NCI-H82 treated with DMSO at 0.1 percent for 48 hours (cell line): ENCODE data around the gene OSBPL2.

Source experiments
- DNase-seq: peaks from one replicate; lab custom pipeline; 2025; ENCODE audit not compliant: unreplicated experiment; lab: John Stamatoyannopoulos, UW

The OSBPL2 gene

DNA sequence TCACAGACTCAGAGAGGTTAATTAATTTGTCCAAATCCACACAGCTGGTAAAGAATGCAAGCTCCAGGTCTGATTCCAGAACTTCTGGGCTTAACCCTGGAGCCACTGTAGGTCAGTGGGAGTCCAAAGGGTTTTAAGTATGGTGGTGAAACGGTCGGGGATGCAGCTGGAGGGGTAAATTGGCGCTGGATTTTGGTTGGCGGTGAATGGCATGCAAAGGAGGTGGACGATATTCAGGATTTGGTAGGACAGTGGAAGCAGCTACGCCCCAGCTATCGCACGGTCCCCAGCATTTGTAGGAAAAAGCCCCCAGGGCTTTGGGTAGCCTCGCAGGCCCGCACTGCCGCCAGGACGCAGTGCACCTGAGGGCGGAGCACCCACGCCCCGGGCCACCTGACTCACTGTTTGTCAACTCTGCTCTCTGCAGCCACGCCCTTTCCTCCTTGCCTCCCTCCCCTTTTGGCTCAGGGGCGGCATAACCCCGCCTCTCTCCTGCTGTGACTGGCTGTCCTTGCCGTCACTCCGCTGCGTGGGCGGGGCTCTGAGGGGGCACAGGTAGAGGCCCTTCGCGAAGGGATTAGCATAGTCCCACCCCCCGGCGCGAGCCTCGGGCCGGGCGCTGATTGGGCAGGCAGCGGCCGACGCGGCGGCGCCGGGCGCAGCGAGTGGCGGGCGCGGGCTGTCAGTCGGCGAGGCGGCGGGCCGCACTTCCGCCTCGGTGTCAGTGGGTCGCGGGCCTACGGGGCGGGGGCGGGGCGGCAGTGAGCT lies at the start of gene OSBPL2:
Gene OSBPL2, plus strand, starts transcription at position 721 of the 768 bp plus-strand sequence. CDS start 17,664 bp downstream, outside the sequence.
- DNase-seq: peak; percentile 93

DNA sequence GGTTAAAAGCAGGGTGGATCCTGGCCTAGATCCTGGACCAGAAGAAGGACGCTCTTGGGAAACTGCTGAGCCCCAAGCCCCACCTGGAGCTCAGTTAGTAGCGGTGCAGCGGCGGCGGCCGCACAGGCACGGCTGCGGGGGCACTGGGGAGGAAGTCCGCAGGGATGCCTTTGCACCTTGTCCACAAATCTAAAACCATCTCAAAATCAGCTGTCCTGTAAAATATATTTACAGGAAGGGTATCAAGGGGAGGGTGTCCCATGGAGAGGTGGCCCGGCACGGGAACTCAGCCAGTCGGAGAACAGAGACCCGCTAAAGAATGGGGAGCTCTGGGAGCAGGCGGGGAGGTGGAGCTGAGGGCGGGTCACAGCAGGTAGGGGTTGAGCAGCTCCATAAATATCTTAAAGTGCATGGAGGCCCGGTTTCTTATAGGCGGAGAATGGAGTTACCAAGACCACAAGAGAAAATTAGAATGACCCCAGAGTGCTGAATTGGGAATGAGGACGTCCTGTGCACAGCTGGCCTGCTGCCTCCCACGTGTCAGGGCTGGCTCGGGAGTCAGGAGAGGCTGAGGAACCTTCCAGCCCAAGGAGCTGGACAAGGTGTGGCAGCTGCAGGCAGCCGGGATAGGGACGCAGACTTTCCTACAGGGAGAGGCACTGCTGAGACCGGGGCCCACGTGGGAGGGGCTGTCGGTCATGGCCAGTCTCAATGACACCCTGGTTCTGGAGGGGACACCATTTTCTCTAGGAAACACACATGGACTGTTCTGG lies 47.5 kb upstream of the OSBPL2 start:
- no peak for DNase-seq

DNA sequence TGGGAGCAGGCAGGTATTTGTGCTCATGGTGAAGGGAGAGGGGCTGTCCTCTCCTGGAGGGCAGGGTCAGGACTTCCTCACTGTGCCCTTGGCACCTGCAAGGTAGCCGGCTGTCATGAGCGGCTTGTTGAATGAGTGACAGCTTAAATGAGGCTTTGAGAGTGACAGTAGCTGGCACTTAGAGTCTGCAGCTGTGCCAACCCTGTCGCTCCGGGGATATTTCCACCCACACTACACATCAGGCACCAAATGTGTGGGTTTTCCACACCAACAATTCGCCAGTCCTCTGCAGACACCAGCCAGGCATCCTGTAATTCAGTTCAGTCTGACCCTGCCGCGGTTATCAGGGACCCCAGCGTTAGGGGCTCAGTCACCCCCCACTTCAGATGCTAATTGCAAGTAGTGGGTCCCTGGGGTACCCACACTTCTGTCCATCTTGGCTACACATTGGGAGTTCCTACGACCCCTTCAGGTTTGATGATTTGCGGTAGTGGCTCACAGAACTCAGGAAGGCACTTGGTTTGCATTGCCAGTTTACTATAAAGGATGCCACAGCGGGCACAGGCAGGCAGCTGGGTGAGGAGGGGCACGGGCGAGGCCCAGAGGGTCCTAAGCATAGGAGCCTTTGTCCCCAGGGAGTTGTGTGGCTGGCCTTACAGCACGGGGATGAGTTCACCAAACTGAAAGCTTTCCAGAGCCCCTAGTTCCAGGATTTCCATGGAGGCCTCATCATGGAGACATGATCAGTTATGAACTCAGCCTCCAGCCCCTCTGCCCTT lies 46.4 kb upstream of the OSBPL2 start:
- no peak for DNase-seq

DNA sequence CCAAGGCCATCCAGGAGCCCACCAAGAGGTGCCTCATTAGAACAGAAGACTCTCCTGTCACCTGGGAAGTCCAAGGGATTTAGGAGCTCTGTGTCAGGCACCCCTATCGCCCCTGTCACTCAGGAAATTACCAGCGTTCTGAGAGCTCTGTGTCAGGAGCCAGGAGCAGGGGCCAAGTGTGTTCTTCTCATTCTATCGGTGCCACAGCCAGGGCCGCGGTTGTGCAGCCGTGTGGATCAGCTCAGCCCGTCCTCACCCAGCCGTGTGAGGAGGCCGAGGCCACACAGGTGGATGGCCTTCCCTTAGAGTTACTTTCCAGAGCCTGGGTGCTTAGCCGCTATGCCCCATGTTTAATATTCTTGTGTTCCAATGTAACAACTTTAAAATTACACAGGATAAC lies 45.7 kb upstream of the OSBPL2 start:
- no peak for DNase-seq

DNA sequence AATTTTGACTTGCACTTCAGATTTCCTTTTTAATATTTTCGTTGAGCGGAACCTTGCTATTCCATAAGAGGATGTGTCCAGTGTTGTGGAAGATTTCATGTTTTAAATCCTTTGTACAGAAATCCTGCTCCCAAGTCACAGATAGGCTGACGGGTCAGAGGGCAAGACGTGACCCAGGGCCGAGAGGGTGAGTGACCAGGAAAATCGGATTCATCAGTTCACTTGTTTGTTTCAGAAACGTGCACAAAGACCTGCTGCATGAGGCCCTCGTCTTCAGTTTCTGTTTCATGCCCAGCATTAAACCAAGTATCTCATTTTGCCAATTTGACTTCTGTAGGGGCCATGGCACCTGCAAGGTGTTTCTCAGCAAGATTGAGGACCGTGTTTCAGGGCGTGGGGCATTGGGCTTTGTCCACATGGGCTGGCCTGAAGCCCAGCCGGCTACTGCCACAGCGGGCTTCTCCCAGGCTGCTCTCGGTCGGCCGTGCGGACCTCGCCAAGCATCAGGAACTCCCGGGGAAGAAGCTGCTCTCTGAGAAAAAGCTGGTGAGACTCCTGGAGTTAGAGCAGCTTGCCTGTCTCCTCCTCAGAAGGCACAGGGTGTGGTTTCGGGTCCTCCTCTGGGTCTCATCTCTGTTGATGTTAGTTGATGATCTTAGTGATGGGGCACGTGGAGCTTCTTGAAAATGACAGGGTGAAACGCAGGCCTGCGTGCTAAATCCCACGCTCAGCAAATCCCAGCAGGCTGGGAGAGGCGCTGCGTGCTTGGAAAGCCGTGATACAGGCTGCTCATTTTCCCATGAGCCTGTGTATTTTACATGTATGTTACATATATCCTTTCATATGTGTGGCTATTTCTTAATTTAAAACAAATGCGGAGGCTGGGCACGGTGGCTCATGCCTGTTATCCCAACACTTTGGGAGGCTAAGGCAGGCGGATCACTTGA lies 45.0 kb upstream of the OSBPL2 start:
- no peak for DNase-seq

DNA sequence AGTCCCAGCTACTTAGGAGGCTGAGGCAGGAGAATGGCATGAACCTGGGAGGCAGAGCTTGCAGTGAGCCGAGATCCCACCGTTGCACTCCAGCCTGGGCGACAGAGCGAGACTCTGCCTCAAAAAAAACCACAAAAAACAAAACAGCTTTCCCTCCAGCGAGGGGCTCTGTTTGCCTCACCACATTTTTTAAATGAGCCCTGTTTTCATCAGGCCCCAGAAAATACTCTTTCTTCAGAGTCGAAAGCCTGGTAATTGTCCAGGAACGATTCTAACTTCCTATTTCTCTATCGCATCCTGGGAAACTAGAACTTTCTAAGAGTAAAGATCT lies 43.3 kb upstream of the OSBPL2 start:
- DNase-seq: no peak

DNA sequence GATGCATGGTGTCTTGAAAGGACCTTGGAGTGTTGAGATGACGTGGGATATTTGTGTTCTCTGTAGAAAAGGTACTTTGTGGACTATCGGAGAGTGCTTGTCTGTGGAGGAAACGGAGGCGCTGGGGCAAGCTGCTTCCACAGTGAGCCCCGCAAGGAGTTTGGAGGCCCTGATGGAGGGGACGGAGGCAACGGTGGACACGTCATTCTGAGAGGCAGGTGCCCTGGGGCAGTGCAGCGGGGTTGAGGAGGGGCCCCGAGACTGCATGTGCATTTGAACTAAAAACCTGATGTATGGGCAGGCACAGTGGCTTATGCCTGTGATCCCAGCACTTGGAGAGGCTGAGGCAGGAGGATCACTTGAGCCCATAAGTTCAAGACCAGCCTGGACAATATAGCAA lies 42.6 kb upstream of the OSBPL2 start:
- DNase-seq: no peak

DNA sequence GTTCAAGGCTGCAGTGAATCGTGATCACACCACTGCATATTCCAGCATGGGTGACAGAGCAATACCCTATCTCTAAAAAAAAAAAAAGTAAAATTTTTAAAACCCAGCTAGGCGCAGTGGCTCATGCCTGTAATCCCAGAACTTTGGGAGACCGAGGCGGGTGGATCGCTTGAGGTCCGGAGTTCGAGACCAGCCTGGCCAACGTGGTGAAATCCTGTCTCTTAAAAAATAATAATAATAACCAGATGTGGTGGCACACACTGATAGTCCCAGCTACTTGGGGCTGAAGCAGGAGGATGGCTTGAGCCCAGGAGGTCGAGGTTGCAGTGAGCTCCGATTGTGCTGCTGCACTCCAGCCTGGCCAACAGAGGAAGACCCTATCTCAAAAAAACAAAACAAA lies 42.0 kb upstream of the OSBPL2 start:
- DNase-seq: no peak

DNA sequence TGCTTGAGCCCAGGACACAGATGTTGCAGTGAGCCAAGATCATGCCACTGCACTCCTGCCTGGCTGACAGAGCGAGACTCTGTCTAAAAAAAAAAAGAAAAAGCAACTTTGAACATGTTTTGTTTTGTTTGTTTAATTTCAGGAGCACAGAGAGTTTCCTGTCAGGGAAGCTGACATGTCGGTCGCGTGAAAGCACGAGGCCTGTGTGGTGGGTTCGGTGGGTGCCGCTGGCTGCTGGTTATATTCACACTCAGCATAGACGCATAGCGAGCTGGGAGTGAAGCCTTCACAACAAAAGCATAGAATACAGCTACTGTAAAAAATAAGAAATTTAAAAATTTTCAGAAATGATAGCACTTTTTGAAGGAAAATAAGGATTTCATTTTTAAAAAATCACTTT lies 41.0 kb upstream of the OSBPL2 start:
- no peak for DNase-seq

DNA sequence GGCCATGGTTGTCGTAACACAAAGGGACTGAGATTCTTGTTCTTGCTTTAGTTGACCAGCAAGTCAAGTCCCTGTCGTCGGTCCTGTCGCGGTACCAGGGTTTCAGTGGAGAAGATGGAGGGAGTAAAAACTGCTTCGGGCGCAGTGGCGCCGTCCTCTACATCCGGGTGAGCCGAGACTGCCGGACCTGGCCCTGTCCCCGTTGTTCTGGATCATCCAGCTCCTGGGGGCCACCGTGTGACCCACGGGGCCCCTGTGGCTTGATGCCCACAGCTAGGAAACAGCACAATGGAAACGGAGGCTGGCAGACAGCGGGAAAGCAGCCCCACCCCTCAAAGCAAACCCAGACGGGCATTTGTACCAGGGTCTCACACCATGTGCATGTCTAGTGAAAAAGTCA lies 40.5 kb upstream of the OSBPL2 start:
- DNase-seq: no peak

DNA sequence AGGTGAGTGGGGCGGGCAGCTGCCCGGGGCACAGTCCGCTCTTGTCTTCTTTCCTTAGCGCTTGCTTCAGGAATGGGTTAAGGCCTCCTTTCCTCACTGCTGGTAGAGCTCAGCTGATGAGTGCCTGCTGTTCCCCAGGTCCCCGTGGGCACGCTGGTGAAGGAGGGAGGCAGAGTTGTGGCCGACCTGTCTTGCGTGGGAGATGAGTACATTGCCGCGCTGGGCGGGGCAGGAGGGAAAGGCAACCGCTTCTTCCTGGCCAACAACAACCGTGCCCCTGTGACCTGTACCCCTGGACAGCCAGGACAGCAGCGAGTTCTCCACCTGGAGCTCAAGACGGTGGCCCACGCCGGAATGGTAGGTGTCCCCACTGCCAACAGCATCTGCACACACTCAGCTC lies 39.8 kb upstream of the OSBPL2 start:
- no peak for DNase-seq

DNA sequence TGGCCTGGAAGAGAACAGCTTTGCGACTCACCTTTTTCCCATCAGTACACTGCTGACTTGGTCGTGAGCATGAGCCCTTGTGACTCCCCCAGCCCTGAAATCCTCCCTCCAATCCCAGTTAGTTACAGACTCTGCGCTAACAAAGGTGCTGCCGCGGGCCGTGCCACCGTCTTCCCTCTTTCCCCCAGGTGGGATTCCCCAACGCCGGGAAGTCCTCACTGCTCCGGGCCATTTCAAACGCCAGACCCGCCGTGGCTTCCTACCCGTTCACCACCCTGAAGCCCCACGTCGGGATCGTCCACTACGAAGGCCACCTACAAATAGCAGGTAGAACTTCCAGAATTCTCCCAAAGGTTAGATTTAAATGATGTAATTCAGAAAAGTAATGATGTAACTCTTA lies 39.4 kb upstream of the OSBPL2 start:
- DNase-seq: no peak

DNA sequence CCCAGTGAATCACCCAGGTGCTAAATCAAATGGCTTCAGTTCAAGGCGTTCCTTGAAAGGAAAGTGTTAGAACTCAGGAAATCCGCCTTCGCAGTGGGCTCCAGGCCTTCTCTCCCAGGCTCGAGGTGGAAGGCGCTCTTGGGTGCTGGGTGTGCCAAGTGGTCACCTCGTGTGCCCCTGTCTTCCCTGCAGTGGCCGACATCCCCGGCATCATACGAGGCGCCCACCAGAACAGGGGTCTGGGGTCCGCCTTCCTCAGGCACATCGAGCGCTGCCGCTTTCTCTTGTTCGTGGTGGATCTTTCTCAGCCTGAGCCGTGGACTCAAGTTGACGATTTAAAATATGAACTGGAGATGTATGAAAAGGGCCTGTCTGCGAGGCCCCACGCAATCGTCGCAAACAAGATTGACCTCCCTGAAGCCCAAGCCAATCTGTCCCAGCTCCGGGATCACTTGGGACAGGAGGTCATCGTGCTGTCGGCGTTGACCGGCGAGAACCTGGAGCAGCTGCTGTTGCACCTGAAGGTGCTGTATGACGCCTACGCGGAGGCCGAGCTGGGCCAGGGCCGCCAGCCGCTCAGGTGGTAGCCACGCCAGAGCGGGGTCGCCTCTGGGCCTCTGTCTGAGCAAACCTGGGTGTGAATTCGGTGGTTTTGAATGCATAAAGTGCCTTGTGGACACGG lies 37.7 kb upstream of the OSBPL2 start:
- no peak for DNase-seq

DNA sequence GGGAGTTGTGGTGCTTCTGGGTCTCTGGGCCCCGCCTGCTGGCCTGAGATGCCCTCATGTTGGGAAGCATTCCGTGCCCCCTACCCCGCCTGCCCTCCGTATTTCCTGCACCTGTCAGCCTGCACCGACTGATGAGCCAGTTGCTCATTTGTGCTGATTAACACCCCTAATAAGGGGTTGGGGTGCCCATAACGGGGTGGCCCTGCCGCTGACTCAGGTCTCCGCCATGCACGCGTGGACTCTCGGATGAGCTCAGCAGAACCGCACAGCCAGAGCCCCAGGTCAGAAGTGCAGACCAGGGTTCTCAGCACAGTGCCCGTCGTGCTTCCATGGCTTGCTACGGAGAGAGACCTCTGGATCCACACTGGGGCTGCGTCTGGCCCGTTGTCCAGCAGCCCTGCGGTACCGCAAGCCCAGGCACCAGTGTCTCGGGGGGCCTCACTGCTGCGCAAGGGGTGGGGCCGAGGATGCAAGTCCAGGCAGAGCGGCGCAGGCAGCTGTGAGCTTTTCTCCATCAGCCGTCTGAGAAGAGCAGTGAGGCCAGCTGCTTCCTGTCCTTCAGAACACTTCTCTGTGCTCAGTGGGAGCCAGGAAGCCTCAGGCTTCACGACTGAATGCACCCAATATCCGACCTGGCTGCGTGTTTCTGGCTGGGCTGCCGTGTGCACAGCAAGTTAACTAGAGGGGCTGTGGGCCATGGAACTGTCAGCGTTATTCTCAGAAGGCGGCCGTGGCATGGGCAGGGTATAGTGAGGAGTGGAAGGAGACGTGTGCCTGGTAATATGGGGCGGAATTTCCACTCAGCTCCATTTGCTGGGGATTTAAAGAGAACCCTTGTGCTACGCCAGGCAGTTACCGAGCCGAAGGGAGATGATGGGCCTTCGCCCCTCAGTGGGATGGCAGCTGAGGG lies 36.9 kb upstream of the OSBPL2 start:
- DNase-seq: no peak

DNA sequence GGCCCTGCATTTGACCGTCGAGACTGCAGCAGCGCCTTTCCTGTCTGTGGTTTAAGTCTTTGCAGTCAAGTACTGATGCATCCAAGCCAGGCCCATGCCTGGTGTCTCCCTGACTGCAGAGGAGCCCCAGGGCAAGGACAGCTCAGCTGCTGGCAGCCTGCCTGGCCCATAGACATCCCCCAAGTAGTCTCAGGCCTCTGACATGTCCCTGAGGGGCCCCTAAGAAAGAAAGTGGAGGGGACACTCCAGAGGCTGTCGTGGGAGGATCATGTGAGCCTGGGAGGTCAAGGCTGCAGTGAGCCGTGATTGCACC lies 36.3 kb upstream of the OSBPL2 start:
- no peak for DNase-seq

DNA sequence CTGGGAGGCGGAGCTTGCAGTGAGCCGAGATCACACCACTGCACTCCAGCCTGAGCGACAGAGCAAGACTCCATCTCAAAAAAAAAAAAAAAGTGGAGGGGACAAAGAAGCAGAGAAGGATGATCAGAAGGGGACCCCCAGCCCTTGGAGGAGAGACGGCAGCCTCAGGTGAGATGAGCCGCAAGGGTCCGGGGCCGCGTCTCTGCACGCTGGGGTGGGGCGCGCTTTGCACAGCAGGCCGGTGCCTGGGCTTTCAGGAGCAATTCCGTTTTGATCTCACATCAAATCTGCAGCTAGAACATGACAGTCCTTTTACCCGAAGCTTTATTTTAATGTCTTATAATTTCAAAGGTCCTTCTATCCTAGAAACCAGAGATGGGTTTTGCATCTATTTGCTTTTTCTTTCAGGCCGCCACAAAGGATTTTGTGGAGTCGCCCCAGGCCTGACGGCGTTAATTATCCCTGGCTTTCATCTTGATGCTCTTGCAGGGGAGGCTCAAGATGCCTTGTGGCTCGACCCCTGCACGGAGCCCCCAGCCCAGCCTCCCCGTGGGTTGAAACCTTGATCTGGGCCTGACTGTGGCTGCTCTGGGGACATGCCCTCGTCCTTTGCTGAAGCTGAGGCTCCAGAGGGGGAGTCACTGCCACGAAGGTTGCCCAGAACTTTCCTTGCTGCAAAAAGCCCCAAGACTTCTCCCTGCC lies 35.5 kb upstream of the OSBPL2 start:
- DNase-seq: no peak

DNA sequence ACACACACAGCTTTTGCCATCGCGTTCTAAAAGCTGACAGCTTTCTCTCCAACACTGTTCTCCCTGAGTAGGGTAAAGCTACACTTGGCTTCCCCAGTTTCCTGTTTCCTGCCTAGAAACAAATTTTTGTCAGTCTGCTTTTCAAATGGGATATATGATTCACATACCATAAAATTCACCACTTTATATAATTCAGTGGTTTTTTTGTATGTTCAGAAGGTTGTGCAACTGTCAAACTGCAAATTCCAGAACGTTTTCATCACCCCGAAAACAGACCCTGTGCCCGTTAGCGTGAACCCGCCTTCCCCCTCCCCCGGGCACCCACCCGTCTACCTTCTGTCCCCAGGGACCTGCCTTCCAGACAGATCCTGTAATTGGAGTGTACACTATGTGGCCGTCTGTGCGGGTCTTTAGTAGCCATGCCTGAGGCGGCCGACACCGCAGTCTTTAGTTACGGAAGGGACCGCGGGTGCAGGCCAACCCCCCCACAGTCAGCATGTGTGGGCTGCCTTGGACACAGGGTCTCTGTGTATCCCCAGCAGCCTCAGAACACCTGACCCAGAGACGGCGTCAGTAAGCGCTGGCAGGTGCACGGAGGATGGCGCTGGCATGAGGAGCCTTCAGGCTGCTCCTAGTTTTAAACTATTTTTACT lies 34.8 kb upstream of the OSBPL2 start:
- no peak for DNase-seq
